Fibroblast of pulmonary artery (primary cell): ENCODE results near the gene ANTKMT.

Experiments
- DNase-seq: peaks from one replicate; pipeline ENCODE4 v3.0.0-alpha.2; 2010; ENCODE audit warnings: low read depth
- H3K4me3 ChIP-seq: replicated peaks from 2 replicates; pipeline ENCODE4 v1.5.1; 2011; ENCODE audit warnings: low read depth, mild to moderate bottlenecking, control low read depth, low read length, moderate library complexity
- CTCF ChIP-seq: IDR thresholded peaks from 2 replicates; pipeline ENCODE4 v1.5.1; 2011; ENCODE audit warnings: mild to moderate bottlenecking, control low read depth, low read length, inconsistent platforms; ENCODE audit errors: missing control alignments

Gene ANTKMT

GRCh38 chr16:717450-718245 lies 3.3 kb upstream of the ANTKMT start:
- DNase-seq: no peak
- no peak overlapping the region for H3K4me3 ChIP-seq
- no peak for TF ChIP-seq CTCF

- no peak overlapping the region for H3K4me3 ChIP-seq
- TF ChIP-seq CTCF: no peak
- no peak for DNase-seq
Observed at GRCh38 chr16:718389-718788, 2.6 kb upstream of the ANTKMT start.

GRCh38 chr16:718922-719321 lies 2.0 kb upstream of the ANTKMT start:
- no peak overlapping the region for H3K4me3 ChIP-seq
- DNase-seq: no peak
- TF ChIP-seq CTCF: no peak

- peak; percentile 19 for TF ChIP-seq CTCF
- no peak for DNase-seq
- peak overlapping the region; percentile 70 for H3K4me3 ChIP-seq
Observed at GRCh38 chr16:719815-720446, 1.0 kb upstream of the ANTKMT start.

GRCh38 chr16:720447-720989 lies 428 bp upstream of the ANTKMT start:
- TF ChIP-seq CTCF: peak; percentile 18
- DNase-seq: peak; percentile 67
- peak overlapping the region; percentile 70 for H3K4me3 ChIP-seq

- TF ChIP-seq CTCF: no peak
- no peak for DNase-seq
- H3K4me3 ChIP-seq: peak overlapping the region; percentile 70
Observed at GRCh38 chr16:721765-722540, 1.0 kb downstream of the ANTKMT start.
